Fibroblast of lung (primary cell): ENCODE data around the gene AIPL1. TPM values are rescaled to one million over a fixed set of nuclear protein-coding genes. Genes with fewer than 3 reads are reported as not detected.
A peak's percentile ranks its signal among the peaks of the same experiment; 100 is the strongest.

Source experiments
- DNase-seq, 2 donors: peaks; one replicate each; pipeline versions ENCODE4 v3.0.0 to v3.0.0-alpha.2; 2010; ENCODE audit warnings: low read depth in 2 of 2
- H2AFZ ChIP-seq: 2 replicates; pipeline ENCODE4 v1.5.1; 2012; ENCODE audit warnings: low read length, control low read depth, inconsistent platforms
- H3K27ac ChIP-seq: 2 replicates; pipeline ENCODE4 v1.5.1; 2011; ENCODE audit warnings: low read length, control low read depth; ENCODE audit not compliant: insufficient read depth
- H3K27me3 ChIP-seq: 2 replicates; pipeline ENCODE4 v1.5.1; 2011; ENCODE audit warnings: mild to moderate bottlenecking, low read length; ENCODE audit not compliant: control insufficient read depth, insufficient read depth
- H3K36me3 ChIP-seq: 2 replicates; pipeline ENCODE4 v1.5.1; 2011; ENCODE audit warnings: low read length; ENCODE audit not compliant: control insufficient read depth, insufficient read depth
- H3K4me1 ChIP-seq: 2 replicates; pipeline ENCODE4 v1.5.1; 2011; ENCODE audit warnings: low read length; ENCODE audit not compliant: control insufficient read depth, insufficient read depth; ENCODE audit errors: extremely low read depth
- H3K4me2 ChIP-seq: 2 replicates; pipeline ENCODE4 v1.5.1; 2011; ENCODE audit warnings: low read length, control low read depth; ENCODE audit not compliant: insufficient read depth; ENCODE audit errors: extremely low read depth
- H3K4me3 ChIP-seq, 4 experiments: fragments of 200-600 bp in 1 of 4; sonication (generic) in 1 of 4; replicated peaks in 1 of 4; 2 replicates each; pipeline ENCODE4 v1.5.1; 2011 to 2016; ENCODE audit warnings: low read length in 4 of 4, low read depth in 3 of 4, mild to moderate bottlenecking in 3 of 4, control low read depth in 2 of 4, inconsistent platforms in 1 of 4, mixed read lengths in 1 of 4; ENCODE audit not compliant: insufficient read depth in 1 of 4; ENCODE audit errors: control extremely low read depth in 1 of 4
- H3K79me2 ChIP-seq: 2 replicates; pipeline ENCODE4 v1.5.1; 2012; ENCODE audit warnings: mild to moderate bottlenecking, low read length, inconsistent platforms; ENCODE audit not compliant: control insufficient read depth, insufficient read depth
- H3K9ac ChIP-seq: 2 replicates; pipeline ENCODE4 v1.5.1; 2011; ENCODE audit warnings: mild to moderate bottlenecking, low read length, control low read depth; ENCODE audit not compliant: insufficient read depth
- H3K9me3 ChIP-seq: 2 replicates; pipeline ENCODE4 v1.5.1; 2012; ENCODE audit warnings: low read depth, low read length; ENCODE audit not compliant: control insufficient read depth, insufficient read depth
- H4K20me1 ChIP-seq: 2 replicates; pipeline ENCODE4 v1.5.1; 2011; ENCODE audit warnings: low read length; ENCODE audit not compliant: control insufficient read depth, insufficient read depth; ENCODE audit errors: extremely low read depth
- EZH2 ChIP-seq: IDR thresholded peaks from 2 replicates; pipeline ENCODE4 v1.5.1; 2012; ENCODE audit warnings: low read length, control low read depth, mild to moderate bottlenecking; ENCODE audit errors: missing control alignments
- polyA plus RNA-seq, 2 donors: library from polyadenylated mRNA; depleted of rRNA in 1 of 2; stranded (reverse) in 1 of 2; unstranded in 1 of 2; fragments of >200 nt; gene quantifications; 2 replicates each; pipeline ENCODE4 v1.2.1, GENCODE V29; 2011 to 2012; ENCODE audit warnings: missing spikeins in 1 of 2
- total RNA-seq: library from RNA; depleted of rRNA; stranded (reverse); fragments of >200 nt; gene quantifications from 2 replicates; pipeline ENCODE4 v1.2.1, GENCODE V29; 2014
- TF ChIP-seq, protein P1 (sequence below), 2 donors: IDR thresholded peaks in 1 of 2; conservative IDR thresholded peaks in 1 of 2; 1 replicate in 1 of 2; 2 replicates in 1 of 2; pipeline ENCODE4 v1.5.1; 2011 to 2012; ENCODE audit warnings: low read length in 2 of 2, control low read depth in 1 of 2, inconsistent platforms in 1 of 2, low read depth in 1 of 2, mild to moderate bottlenecking in 1 of 2

Gene AIPL1
- total and polyA plus RNA-seq, 2 donors (not counting 1 experiment from before 2014, with no cell fraction given) = 0.05 TPM; not detected in 1

DNA sequence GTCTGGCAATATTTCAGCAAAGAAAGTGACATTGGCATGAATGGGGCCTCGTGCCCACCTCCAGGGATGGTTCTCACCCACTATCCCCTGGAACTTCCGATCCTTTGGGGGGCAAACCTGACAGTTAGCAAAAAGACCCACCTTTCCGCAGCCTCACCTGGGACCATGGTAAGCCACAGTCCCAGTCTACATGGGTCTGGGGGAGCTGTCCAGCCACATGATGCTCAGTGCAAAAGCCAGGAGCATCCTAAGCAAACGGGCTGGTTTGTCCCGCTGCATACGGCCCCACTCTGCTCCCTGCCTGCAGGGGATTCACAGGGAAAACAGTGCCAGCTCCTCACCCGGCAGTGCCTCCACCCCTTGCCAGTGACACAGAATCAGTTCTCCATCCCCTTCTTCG, 19.3 kb downstream of the AIPL1 start:
- H3K4me2 ChIP-seq = no peak overlapping the region
- H3K79me2 ChIP-seq = no peaks in the 10 kb centered on the region
- H3K4me1 ChIP-seq = no peaks in the 10 kb centered on the region
- H4K20me1 ChIP-seq = no peaks in the 10 kb centered on the region
- H2AFZ ChIP-seq = no peak overlapping the region
- no peak overlapping the region for H3K27ac ChIP-seq
- DNase-seq = no peak
- no peak overlapping the region for H3K4me3 ChIP-seq
- H3K9ac ChIP-seq = no peak overlapping the region
- TF ChIP-seq, protein P1, sequence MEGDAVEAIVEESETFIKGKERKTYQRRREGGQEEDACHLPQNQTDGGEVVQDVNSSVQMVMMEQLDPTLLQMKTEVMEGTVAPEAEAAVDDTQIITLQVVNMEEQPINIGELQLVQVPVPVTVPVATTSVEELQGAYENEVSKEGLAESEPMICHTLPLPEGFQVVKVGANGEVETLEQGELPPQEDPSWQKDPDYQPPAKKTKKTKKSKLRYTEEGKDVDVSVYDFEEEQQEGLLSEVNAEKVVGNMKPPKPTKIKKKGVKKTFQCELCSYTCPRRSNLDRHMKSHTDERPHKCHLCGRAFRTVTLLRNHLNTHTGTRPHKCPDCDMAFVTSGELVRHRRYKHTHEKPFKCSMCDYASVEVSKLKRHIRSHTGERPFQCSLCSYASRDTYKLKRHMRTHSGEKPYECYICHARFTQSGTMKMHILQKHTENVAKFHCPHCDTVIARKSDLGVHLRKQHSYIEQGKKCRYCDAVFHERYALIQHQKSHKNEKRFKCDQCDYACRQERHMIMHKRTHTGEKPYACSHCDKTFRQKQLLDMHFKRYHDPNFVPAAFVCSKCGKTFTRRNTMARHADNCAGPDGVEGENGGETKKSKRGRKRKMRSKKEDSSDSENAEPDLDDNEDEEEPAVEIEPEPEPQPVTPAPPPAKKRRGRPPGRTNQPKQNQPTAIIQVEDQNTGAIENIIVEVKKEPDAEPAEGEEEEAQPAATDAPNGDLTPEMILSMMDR (conservative IDR thresholded peaks at IDR 0.05 in 1 of 2, IDR thresholded peaks at IDR 0.05 in 1 of 2; ENCODE audit: low read depth in 1 of 2, low read length in 2 of 2) = no peak
- TF ChIP-seq EZH2 = no peak
- H3K27me3 ChIP-seq = no peaks in the 10 kb centered on the region
- H3K9me3 ChIP-seq = no peaks in the 10 kb centered on the region
- H3K36me3 ChIP-seq = no peaks in the 10 kb centered on the region

DNA sequence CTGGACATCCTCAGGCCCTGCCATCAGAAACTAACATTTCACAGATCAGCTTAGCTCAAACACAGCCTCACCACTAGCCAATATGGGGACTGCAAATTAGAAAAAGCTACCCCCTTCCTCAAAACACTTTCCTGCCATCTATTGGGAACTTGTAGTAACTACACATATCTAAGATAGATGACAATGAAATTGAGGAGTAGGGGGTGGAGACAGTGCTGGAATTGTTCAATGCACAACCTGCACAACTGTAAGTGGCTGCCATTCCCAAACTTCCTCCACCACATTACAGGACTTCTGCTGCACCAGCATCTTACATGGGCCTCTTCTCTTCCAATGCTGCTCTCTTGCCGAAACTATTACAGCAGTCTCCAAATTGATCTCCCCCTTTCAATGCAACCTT, 21.9 kb downstream of the AIPL1 start:
- H4K20me1 ChIP-seq = no peaks in the 10 kb centered on the region
- H3K79me2 ChIP-seq = no peaks in the 10 kb centered on the region
- no peaks in the 10 kb centered on the region for H3K4me1 ChIP-seq
- no peak overlapping the region for H3K9ac ChIP-seq
- H3K27ac ChIP-seq = no peak overlapping the region
- no peaks in the 10 kb centered on the region for H3K27me3 ChIP-seq
- no peak overlapping the region for H2AFZ ChIP-seq
- TF ChIP-seq, protein P1 (conservative IDR thresholded peaks at IDR 0.05 in 1 of 2, IDR thresholded peaks at IDR 0.05 in 1 of 2; ENCODE audit: low read depth in 1 of 2, low read length in 2 of 2) = peak; percentile 44 to 55
- no peak for TF ChIP-seq EZH2
- no peak overlapping the region for H3K4me2 ChIP-seq
- no peak overlapping the region for H3K4me3 ChIP-seq
- peak; percentile 42 to 65 for DNase-seq
- no peaks in the 10 kb centered on the region for H3K9me3 ChIP-seq
- no peaks in the 10 kb centered on the region for H3K36me3 ChIP-seq

DNA sequence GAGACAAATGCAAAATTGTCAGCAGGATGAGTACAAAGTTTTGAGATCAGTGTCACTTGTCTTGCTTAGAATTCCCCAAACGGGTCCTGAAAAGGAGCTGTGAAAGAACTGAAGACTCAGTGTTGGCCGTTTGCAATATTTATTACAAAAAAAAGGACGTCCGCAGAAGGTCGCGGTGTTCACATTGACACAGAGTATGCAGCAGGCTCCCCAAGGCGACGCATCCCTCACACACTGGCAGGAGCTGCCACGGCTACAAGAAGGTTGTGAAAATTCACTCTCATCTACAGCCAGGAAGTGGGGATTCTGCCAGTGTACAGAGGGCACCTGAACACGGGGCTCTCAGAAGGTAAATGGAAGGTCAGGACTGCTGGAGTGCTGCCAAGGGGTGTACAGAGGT, 26.2 kb downstream of the AIPL1 start:
- H3K4me1 ChIP-seq = no peaks in the 10 kb centered on the region
- no peak overlapping the region for H3K4me3 ChIP-seq
- no peaks in the 10 kb centered on the region for H3K9me3 ChIP-seq
- no peak overlapping the region for H2AFZ ChIP-seq
- TF ChIP-seq, protein P1 (conservative IDR thresholded peaks at IDR 0.05 in 1 of 2, IDR thresholded peaks at IDR 0.05 in 1 of 2; ENCODE audit: low read depth in 1 of 2, low read length in 2 of 2) = no peak
- no peak for TF ChIP-seq EZH2
- no peaks in the 10 kb centered on the region for H3K27me3 ChIP-seq
- no peak overlapping the region for H3K4me2 ChIP-seq
- no peak overlapping the region for H3K27ac ChIP-seq
- H3K9ac ChIP-seq = no peak overlapping the region
- no peaks in the 10 kb centered on the region for H3K79me2 ChIP-seq
- no peak for DNase-seq
- no peaks in the 10 kb centered on the region for H4K20me1 ChIP-seq
- H3K36me3 ChIP-seq = no peaks in the 10 kb centered on the region
